HCT116 (cell line): ENCODE measurements around the gene TRIM9.

Experiments used
- CEBPB ChIP-seq: IDR thresholded peaks from 2 replicates; pipeline ENCODE4 v1.6.1; 2012; ENCODE audit warnings: low read depth
- CTCF ChIP-seq, 3 experiments: fragments of 200-600 bp in 1 of 3; sonication (generic) in 1 of 3; IDR thresholded peaks in 2 of 3; conservative IDR thresholded peaks in 1 of 3; 2 replicates each; pipeline ENCODE4 v1.5.1; 2012 to 2017; ENCODE audit warnings: low read depth in 2 of 3, low read length in 2 of 3, antibody characterized with exemption in 1 of 3, borderline replicate concordance in 1 of 3, control low read depth in 1 of 3, mild to moderate bottlenecking in 1 of 3, mixed read lengths in 1 of 3, mixed run types in 1 of 3, moderate library complexity in 1 of 3; ENCODE audit not compliant: insufficient read depth in 1 of 3
- EGR1 ChIP-seq: IDR thresholded peaks from 2 replicates; pipeline ENCODE4 v1.6.1; 2012; ENCODE audit warnings: low read depth
- EZH2 ChIP-seq: fragments of 200-600 bp; sonication (generic); IDR thresholded peaks from 2 replicates; pipeline ENCODE4 v1.6.1; 2017; ENCODE audit warnings: antibody characterized with exemption, mixed run types
- EZH2phosphoT487 ChIP-seq: fragments of 200-600 bp; IDR thresholded peaks from 2 replicates; pipeline ENCODE4 v1.6.1; 2018; ENCODE audit warnings: antibody characterized with exemption, borderline replicate concordance
- JUND ChIP-seq: IDR thresholded peaks from 2 replicates; pipeline ENCODE4 v1.6.1; 2012
- MAX ChIP-seq: IDR thresholded peaks from 2 replicates; pipeline ENCODE4 v1.6.1; 2012
- POLR2A ChIP-seq: IDR thresholded peaks from 2 replicates; pipeline ENCODE4 v1.7.0; 2011; ENCODE audit warnings: borderline replicate concordance; ENCODE audit not compliant: insufficient read depth, insufficient read length; ENCODE audit errors: extremely low read depth
- POLR2AphosphoS5 ChIP-seq: IDR thresholded peaks from 2 replicates; pipeline ENCODE4 v1.6.1; 2011; ENCODE audit warnings: mild to moderate bottlenecking, low read depth, low read length, moderate library complexity
- YY1 ChIP-seq: IDR thresholded peaks from 2 replicates; pipeline ENCODE4 v1.6.1; 2011; ENCODE audit warnings: low read length, low read depth, moderate library complexity, mild to moderate bottlenecking; ENCODE audit not compliant: insufficient replicate concordance; ENCODE audit errors: extremely low read depth

GRCh38 chr14:51044961-51045360 is 49.9 kb downstream of the TRIM9 start:
- TF ChIP-seq CTCF (IDR thresholded peaks at IDR 0.05 in 2 of 3, conservative IDR thresholded peaks at IDR 0.05 in 1 of 3; ENCODE audit: borderline replicate concordance in 1 of 3, insufficient read depth in 1 of 3, low read depth in 2 of 3, low read length in 2 of 3) (no peak), YY1 (no peak), MAX (no peak), CEBPB (no peak), EZH2 (no peak), EZH2phosphoT487 (no peak), POLR2A (no peak), POLR2AphosphoS5 (no peak), EGR1 (no peak), JUND (no peak)
